Smooth muscle cell (in vitro differentiated cells): ENCODE measurements around the gene WDR77. TPM values are rescaled to one million over a fixed set of nuclear protein-coding genes. Genes with fewer than 3 reads are reported as not detected.

Experiments
- DNase-seq: peaks from one replicate; lab custom pipeline; 2025; ENCODE audit not compliant: unreplicated experiment; lab: John Stamatoyannopoulos, UW
- H2AFZ ChIP-seq: fragments of 200-600 bp; sonication (generic); 2 replicates; pipeline ENCODE4 v1.6.0; 2016; ENCODE audit warnings: antibody characterized with exemption, low read depth, mild to moderate bottlenecking
- H3F3A ChIP-seq: fragments of 200-600 bp; sonication (generic); 2 replicates; pipeline ENCODE4 v1.6.0; 2017; ENCODE audit warnings: antibody characterized with exemption, low read depth
- H3K27ac ChIP-seq: fragments of 200-600 bp; sonication (generic); 2 replicates; pipeline ENCODE4 v1.5.1; 2016; ENCODE audit warnings: low read depth, mild to moderate bottlenecking
- H3K27me3 ChIP-seq: fragments of 200-600 bp; sonication (generic); 2 replicates; pipeline ENCODE4 v1.6.1; 2016; ENCODE audit warnings: low read depth, mild to moderate bottlenecking
- H3K36me3 ChIP-seq: fragments of 200-600 bp; sonication (generic); 2 replicates; pipeline ENCODE4 v1.5.1; 2016; ENCODE audit warnings: low read depth
- H3K4me1 ChIP-seq: fragments of 200-600 bp; sonication (generic); 2 replicates; pipeline ENCODE4 v1.5.1; 2016; ENCODE audit warnings: low read depth
- H3K4me2 ChIP-seq: fragments of 200-600 bp; sonication (generic); 2 replicates; pipeline ENCODE4 v1.6.0; 2016; ENCODE audit warnings: mild to moderate bottlenecking
- H3K4me3 ChIP-seq: fragments of 200-600 bp; sonication (generic); 2 replicates; pipeline ENCODE4 v1.5.1; 2016; ENCODE audit warnings: mild to moderate bottlenecking
- H3K79me2 ChIP-seq: fragments of 200-600 bp; sonication (generic); 2 replicates; pipeline ENCODE4 v1.6.0; 2016; ENCODE audit warnings: low read depth, mild to moderate bottlenecking
- H3K9ac ChIP-seq: fragments of 200-600 bp; sonication (generic); 2 replicates; pipeline ENCODE4 v1.6.0; 2016; ENCODE audit warnings: low read depth
- H3K9me3 ChIP-seq: fragments of 200-600 bp; sonication (generic); replicated peaks from 2 replicates; pipeline ENCODE4 v1.5.1; 2016; ENCODE audit warnings: low read depth
- H4K20me1 ChIP-seq: fragments of 200-600 bp; sonication (generic); 2 replicates; pipeline ENCODE4 v1.6.0; 2016; ENCODE audit warnings: low read depth
- WGBS: methylation state at CpG from one replicate; pipeline ENCODE4 v1.1.7; 2016; ENCODE audit warnings: low lambda C conversion rate; 5-methylcytosine and 5-hydroxymethylcytosine counted together
- polyA plus RNA-seq: library from polyadenylated mRNA; unstranded; fragments of >200 nt; fragmentation: Nextera tagmentation; extraction: Ambion mirVana; gene quantifications from 2 replicates; pipeline ENCODE4 v1.2.1, GENCODE V29; 2016
- total RNA-seq: library from RNA; depleted of rRNA; stranded (reverse); fragments of >200 nt; gene quantifications from 2 replicates; pipeline ENCODE4 v1.2.3, GENCODE V29; 2014
- TF ChIP-seq, protein P1 (sequence below): fragments of 200-600 bp; sonication (generic); IDR thresholded peaks from 2 replicates; pipeline ENCODE4 v1.5.1; 2017; ENCODE audit warnings: borderline replicate concordance, mild to moderate bottlenecking, antibody characterized with exemption; ENCODE audit not compliant: insufficient read depth, poor library complexity, severe bottlenecking

Gene WDR77
- total and polyA plus RNA-seq, 2 experiments from 2014 or later = 22.5 to 35.0 TPM

DNA sequence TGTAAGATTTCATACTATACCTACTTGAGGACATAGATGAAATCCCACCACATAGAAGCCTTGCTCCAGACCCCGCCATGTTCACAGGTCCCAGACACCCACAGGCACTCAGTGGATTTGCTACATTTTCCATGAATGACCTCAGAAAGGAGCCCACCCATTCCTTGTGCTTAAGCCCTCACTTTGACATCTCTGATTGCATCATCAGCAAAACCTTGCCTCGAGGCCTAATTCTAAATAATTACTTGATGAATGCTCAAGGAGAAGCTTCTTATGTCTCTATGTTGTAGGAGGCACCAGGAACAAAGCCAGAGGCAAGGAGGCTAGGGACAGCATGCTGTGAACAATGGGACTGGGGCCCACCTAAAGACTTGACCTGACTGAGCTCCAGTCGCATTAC, 33.6 kb downstream of the WDR77 start:
- Histone ChIP-seq H3K27ac (no peak overlapping the region), H3K4me3 (no peak overlapping the region), H3K9ac (no peak overlapping the region), H3F3A (no peaks in the 10 kb centered on the region), H3K79me2 (no peaks in the 10 kb centered on the region), H4K20me1 (no peaks in the 10 kb centered on the region), H3K4me1 (no peaks in the 10 kb centered on the region), H3K4me2 (no peak overlapping the region), H3K27me3 (no peaks in the 10 kb centered on the region), H3K36me3 (no peaks in the 10 kb centered on the region), H3K9me3 (no peaks in the 10 kb centered on the region), H2AFZ (no peak overlapping the region)
- TF ChIP-seq, protein P1, sequence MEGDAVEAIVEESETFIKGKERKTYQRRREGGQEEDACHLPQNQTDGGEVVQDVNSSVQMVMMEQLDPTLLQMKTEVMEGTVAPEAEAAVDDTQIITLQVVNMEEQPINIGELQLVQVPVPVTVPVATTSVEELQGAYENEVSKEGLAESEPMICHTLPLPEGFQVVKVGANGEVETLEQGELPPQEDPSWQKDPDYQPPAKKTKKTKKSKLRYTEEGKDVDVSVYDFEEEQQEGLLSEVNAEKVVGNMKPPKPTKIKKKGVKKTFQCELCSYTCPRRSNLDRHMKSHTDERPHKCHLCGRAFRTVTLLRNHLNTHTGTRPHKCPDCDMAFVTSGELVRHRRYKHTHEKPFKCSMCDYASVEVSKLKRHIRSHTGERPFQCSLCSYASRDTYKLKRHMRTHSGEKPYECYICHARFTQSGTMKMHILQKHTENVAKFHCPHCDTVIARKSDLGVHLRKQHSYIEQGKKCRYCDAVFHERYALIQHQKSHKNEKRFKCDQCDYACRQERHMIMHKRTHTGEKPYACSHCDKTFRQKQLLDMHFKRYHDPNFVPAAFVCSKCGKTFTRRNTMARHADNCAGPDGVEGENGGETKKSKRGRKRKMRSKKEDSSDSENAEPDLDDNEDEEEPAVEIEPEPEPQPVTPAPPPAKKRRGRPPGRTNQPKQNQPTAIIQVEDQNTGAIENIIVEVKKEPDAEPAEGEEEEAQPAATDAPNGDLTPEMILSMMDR = no peak
- DNase-seq = no peak
- 79% methylated on average over 3 of the region's 3 CpGs for WGBS

DNA sequence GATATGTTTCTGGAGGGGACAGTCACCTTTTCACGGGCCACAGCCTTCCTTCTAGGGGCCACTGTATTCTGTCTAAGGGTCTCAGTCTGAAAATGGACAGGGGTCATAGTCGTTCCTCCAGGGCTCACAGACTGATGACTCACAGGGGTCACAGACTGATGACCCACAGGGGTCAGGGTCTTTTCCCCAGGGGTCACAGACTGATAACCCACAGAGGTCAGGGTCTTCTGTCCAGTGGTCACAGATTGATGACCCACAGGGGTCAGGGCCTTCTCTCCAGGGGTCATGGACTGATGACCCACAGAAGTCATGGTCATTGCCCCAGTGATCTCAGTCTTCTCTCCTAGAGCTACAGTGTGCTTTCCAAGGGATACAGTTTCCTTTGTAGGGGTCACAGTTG, 34.3 kb downstream of the WDR77 start:
- WGBS = 85% methylated on average over 2 of the region's 2 CpGs
- no peak overlapping the region for H3K4me3 ChIP-seq
- no peak overlapping the region for H3K27ac ChIP-seq
- H3K9me3 ChIP-seq = no peaks in the 10 kb centered on the region
- H3K79me2 ChIP-seq = no peaks in the 10 kb centered on the region
- H3K4me1 ChIP-seq = no peaks in the 10 kb centered on the region
- TF ChIP-seq, protein P1 = no peak
- no peaks in the 10 kb centered on the region for H3K36me3 ChIP-seq
- no peaks in the 10 kb centered on the region for H3K27me3 ChIP-seq
- H3K4me2 ChIP-seq = no peak overlapping the region
- H4K20me1 ChIP-seq = no peaks in the 10 kb centered on the region
- no peak for DNase-seq
- H3F3A ChIP-seq = no peaks in the 10 kb centered on the region
- no peak overlapping the region for H2AFZ ChIP-seq
- no peak overlapping the region for H3K9ac ChIP-seq

DNA sequence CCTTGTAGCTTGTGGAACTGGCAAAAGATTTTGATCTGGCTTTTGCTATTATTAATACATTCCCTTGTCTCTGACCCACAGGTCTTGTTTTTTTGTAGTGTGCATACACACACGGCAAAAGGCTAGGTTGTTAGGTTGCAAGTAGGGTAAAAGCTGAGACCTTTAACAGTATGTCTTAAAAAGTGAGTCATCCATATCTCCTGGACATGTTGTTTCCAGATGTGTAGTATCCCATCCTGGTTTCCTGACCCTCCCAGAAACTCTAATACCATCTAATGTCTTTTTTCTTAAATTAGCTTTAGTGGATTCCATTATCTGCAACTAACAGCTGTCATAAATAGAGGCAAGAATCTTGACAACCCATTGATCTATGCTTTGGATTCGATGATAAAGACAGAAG, 36.2 kb downstream of the WDR77 start:
- no peaks in the 10 kb centered on the region for H3K36me3 ChIP-seq
- H3K4me2 ChIP-seq = no peak overlapping the region
- 58% methylated on average over 2 of the region's 2 CpGs for WGBS
- no peak overlapping the region for H3K4me3 ChIP-seq
- no peaks in the 10 kb centered on the region for H3K27me3 ChIP-seq
- H3K4me1 ChIP-seq = no peaks in the 10 kb centered on the region
- H4K20me1 ChIP-seq = no peaks in the 10 kb centered on the region
- no peak for DNase-seq
- H3K9ac ChIP-seq = no peak overlapping the region
- H3K9me3 ChIP-seq = no peaks in the 10 kb centered on the region
- H2AFZ ChIP-seq = no peak overlapping the region
- no peaks in the 10 kb centered on the region for H3F3A ChIP-seq
- no peaks in the 10 kb centered on the region for H3K79me2 ChIP-seq
- TF ChIP-seq, protein P1 = no peak
- H3K27ac ChIP-seq = no peak overlapping the region

DNA sequence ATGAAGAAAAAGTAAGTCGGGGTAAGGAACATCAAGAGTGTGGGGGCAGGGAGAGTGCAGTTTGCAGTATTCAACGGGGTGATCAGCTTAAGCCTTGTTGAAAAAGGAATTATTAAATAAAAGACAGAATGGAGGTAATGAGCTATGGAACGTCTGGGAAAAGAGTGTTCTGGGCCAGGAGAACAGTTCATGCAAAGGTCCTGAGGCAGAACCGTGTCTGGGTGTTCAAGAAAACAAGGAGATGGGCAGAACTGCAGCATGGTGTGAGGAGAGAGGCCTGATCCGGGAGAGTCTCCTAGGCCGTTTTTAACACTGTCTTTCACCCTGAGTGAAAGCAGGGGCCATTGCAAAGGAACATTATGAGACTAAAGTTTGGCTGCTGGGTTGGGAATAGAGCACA, 41.8 kb downstream of the WDR77 start:
- Histone ChIP-seq H3K9me3 (no peaks in the 10 kb centered on the region), H2AFZ (no peak overlapping the region), H3K79me2 (no peaks in the 10 kb centered on the region), H3K27ac (no peak overlapping the region), H3F3A (no peaks in the 10 kb centered on the region), H3K27me3 (no peaks in the 10 kb centered on the region), H3K9ac (no peak overlapping the region), H4K20me1 (no peaks in the 10 kb centered on the region), H3K4me3 (no peak overlapping the region), H3K36me3 (no peaks in the 10 kb centered on the region), H3K4me2 (no peak overlapping the region), H3K4me1 (no peaks in the 10 kb centered on the region)
- TF ChIP-seq, protein P1 = no peak
- no peak for DNase-seq
- 89% methylated on average over 6 of the region's 6 CpGs for WGBS
